Measurements from ENCODE around the gene F13A1.

DNA sequence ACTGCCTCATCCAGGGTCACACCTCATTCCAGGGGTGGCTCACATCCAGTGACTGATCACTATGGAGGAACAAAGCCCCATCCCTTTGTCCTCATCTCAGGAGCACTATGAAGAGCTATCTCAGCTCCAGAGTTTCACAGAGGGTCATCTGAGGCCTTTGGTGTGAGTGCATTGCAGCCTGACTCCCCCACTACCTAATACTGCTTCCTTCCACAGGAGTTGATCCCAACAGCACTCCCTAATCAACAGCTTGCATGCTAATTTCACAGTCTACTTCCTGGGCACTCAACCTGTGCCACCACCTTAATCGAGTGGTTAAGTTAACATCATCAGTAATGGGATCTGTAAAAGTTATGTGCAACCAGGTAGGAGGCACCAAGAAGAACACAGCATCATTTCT lies 37.7 kb downstream of the F13A1 start:
- TF ChIP-seq, protein P1, sequence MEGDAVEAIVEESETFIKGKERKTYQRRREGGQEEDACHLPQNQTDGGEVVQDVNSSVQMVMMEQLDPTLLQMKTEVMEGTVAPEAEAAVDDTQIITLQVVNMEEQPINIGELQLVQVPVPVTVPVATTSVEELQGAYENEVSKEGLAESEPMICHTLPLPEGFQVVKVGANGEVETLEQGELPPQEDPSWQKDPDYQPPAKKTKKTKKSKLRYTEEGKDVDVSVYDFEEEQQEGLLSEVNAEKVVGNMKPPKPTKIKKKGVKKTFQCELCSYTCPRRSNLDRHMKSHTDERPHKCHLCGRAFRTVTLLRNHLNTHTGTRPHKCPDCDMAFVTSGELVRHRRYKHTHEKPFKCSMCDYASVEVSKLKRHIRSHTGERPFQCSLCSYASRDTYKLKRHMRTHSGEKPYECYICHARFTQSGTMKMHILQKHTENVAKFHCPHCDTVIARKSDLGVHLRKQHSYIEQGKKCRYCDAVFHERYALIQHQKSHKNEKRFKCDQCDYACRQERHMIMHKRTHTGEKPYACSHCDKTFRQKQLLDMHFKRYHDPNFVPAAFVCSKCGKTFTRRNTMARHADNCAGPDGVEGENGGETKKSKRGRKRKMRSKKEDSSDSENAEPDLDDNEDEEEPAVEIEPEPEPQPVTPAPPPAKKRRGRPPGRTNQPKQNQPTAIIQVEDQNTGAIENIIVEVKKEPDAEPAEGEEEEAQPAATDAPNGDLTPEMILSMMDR (IDR thresholded peaks at IDR 0.05), result no peak
- no peak for TF ChIP-seq POLR2A (IDR thresholded peaks at IDR 0.05)

Data from uterus (tissue), 2 donors.